GM21390 (cell line): Measurements from ENCODE around the gene ST6GALNAC3.

Experiments used
- ATAC-seq: cut with Tn5 transposase; IDR thresholded peaks from one replicate; pipeline ENCODE4 v1.9.1; 2021; ENCODE audit not compliant: unreplicated experiment

The ST6GALNAC3 gene

GRCh38 chr1:76408303-76408702 lies 333.8 kb downstream of the ST6GALNAC3 start:
- no peak for ATAC-seq

- ATAC-seq: no peak
Observed at GRCh38 chr1:76410499-76410898, 336.0 kb downstream of the ST6GALNAC3 start.

GRCh38 chr1:76418531-76418930 lies 344.0 kb downstream of the ST6GALNAC3 start:
- ATAC-seq: no peak

GRCh38 chr1:76419603-76420002 lies 345.1 kb downstream of the ST6GALNAC3 start:
- no peak for ATAC-seq

GRCh38 chr1:76425201-76426145 lies 350.9 kb downstream of the ST6GALNAC3 start:
- ATAC-seq: peak; percentile 83

GRCh38 chr1:76426606-76427005 lies 352.1 kb downstream of the ST6GALNAC3 start:
- no peak for ATAC-seq

- ATAC-seq: no peak
Observed at GRCh38 chr1:76428028-76428427, 353.5 kb downstream of the ST6GALNAC3 start.

GRCh38 chr1:76430531-76430930 lies 356.0 kb downstream of the ST6GALNAC3 start:
- ATAC-seq: no peak

GRCh38 chr1:76433526-76433925 lies 359.0 kb downstream of the ST6GALNAC3 start:
- ATAC-seq: no peak

GRCh38 chr1:76443217-76443616 lies 368.7 kb downstream of the ST6GALNAC3 start:
- ATAC-seq: no peak

GRCh38 chr1:76444773-76445172 lies 370.2 kb downstream of the ST6GALNAC3 start:
- no peak for ATAC-seq

- ATAC-seq: no peak
Observed at GRCh38 chr1:76450229-76450628, 375.7 kb downstream of the ST6GALNAC3 start.

- ATAC-seq: peak; percentile 53
Observed at GRCh38 chr1:76463278-76463677, 388.7 kb downstream of the ST6GALNAC3 start.

- ATAC-seq: peak; percentile 31
Observed at GRCh38 chr1:76463849-76464248, 389.3 kb downstream of the ST6GALNAC3 start.

GRCh38 chr1:76465030-76465429 lies 390.5 kb downstream of the ST6GALNAC3 start:
- no peak for ATAC-seq

- no peak for ATAC-seq
Observed at GRCh38 chr1:76470166-76470565, 395.6 kb downstream of the ST6GALNAC3 start.

GRCh38 chr1:76471536-76471935 lies 397.0 kb downstream of the ST6GALNAC3 start:
- ATAC-seq: no peak

- ATAC-seq: no peak
Observed at GRCh38 chr1:76473591-76473990, 399.0 kb downstream of the ST6GALNAC3 start.

GRCh38 chr1:76474922-76475321 lies 400.4 kb downstream of the ST6GALNAC3 start:
- ATAC-seq: no peak

GRCh38 chr1:76477156-76477555 lies 402.6 kb downstream of the ST6GALNAC3 start:
- no peak for ATAC-seq

- no peak for ATAC-seq
Observed at GRCh38 chr1:76480827-76481226, 406.3 kb downstream of the ST6GALNAC3 start.

GRCh38 chr1:76481672-76482071 lies 407.1 kb downstream of the ST6GALNAC3 start:
- ATAC-seq: no peak

- ATAC-seq: no peak
Observed at GRCh38 chr1:76482272-76482671, 407.7 kb downstream of the ST6GALNAC3 start.
